ENCODE results near the gene GALNT10. TPM values are rescaled to one million over a fixed set of nuclear protein-coding genes. Genes with fewer than 3 reads are reported as not detected.

GALNT10 gene
- total RNA-seq, 2 donors from 2014 or later: 21.7 to 27.1 TPM

GRCh38 chr5:154397652-154398406, 207.3 kb downstream of the GALNT10 start:
- H3K36me3 ChIP-seq: no peaks in the 10 kb centered on the region
- WGBS: 30% methylated on average over 10 of the region's 10 CpGs
- no peak for TF ChIP-seq POLR2A (IDR thresholded peaks at IDR 0.05)
- TF ChIP-seq POLR2AphosphoS5 (IDR thresholded peaks at IDR 0.05): no peak
- TF ChIP-seq, protein P1, sequence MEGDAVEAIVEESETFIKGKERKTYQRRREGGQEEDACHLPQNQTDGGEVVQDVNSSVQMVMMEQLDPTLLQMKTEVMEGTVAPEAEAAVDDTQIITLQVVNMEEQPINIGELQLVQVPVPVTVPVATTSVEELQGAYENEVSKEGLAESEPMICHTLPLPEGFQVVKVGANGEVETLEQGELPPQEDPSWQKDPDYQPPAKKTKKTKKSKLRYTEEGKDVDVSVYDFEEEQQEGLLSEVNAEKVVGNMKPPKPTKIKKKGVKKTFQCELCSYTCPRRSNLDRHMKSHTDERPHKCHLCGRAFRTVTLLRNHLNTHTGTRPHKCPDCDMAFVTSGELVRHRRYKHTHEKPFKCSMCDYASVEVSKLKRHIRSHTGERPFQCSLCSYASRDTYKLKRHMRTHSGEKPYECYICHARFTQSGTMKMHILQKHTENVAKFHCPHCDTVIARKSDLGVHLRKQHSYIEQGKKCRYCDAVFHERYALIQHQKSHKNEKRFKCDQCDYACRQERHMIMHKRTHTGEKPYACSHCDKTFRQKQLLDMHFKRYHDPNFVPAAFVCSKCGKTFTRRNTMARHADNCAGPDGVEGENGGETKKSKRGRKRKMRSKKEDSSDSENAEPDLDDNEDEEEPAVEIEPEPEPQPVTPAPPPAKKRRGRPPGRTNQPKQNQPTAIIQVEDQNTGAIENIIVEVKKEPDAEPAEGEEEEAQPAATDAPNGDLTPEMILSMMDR (IDR thresholded peaks at IDR 0.05): no peak
- H3K4me1 ChIP-seq (replicated peaks): no peaks in the 10 kb centered on the region
- no peaks in the 10 kb centered on the region for H3K27me3 ChIP-seq (replicated peaks; ENCODE audit: insufficient read depth)
- no peak overlapping the region for H3K4me3 ChIP-seq
- no peaks in the 10 kb centered on the region for H3K9me3 ChIP-seq
- H3K27ac ChIP-seq: no peak overlapping the region
- DNase-seq (ENCODE audit: low spot score): no peak
- intact Hi-C loops (cut with DNase I): no loop called here

DNA sequence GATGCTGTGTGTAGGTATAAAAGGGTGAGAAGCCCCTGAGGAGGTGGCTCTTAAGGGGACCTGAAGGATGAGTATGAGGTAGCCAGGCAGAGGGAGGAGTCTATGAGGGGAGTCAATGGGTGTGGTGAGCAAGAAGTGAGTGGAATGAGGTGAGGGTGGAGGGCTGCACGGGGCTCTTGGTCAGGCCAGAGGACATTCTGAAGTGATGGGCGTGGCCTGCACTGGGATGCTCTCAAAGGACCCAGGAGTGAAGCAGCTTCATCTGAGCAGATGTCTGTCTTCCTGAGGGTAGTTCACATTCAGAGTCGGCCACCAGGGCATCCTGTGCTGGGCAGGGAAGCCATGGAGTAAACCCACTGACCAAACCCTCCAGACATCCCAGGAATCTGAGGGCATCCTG, 210.1 kb downstream of the GALNT10 start:
- Histone ChIP-seq H3K4me1 (replicated peaks) (no peaks in the 10 kb centered on the region), H3K9me3 (no peaks in the 10 kb centered on the region), H3K4me3 (no peak overlapping the region), H3K27me3 (replicated peaks; ENCODE audit: insufficient read depth) (no peaks in the 10 kb centered on the region), H3K27ac (no peak overlapping the region), H3K36me3 (no peaks in the 10 kb centered on the region)
- DNase-seq (ENCODE audit: low spot score): no peak
- intact Hi-C loops (cut with DNase I): no loop called here
- 85% methylated on average over 3 of the region's 3 CpGs for WGBS
- TF ChIP-seq POLR2A (IDR thresholded peaks at IDR 0.05): no peak
- no peak for TF ChIP-seq POLR2AphosphoS5 (IDR thresholded peaks at IDR 0.05)
- TF ChIP-seq, protein P1 (IDR thresholded peaks at IDR 0.05): no peak

DNA sequence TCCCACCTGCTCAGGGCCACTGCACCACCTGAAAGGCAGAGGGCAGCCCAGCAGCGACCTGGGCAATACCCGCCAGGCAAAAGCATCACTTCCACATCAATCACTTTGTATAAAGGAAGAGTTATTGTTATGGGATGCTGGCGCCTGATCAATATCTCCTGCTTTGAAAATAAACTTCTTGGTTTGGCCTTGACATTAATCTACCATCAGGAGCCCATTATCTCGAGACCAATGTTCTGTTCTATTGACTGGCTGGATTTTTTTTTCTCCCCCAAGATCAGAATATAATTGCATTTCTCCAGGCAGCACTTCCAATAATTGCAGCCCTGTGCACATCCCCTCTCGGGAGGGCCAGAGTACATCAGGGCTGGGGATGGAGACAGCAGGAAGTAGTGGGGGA, 210.8 kb downstream of the GALNT10 start:
- TF ChIP-seq, protein P1 (IDR thresholded peaks at IDR 0.05): no peak
- TF ChIP-seq POLR2A (IDR thresholded peaks at IDR 0.05) (no peak), POLR2AphosphoS5 (IDR thresholded peaks at IDR 0.05) (no peak)
- no peak for DNase-seq (ENCODE audit: low spot score)
- H3K4me3 ChIP-seq: no peak overlapping the region
- H3K4me1 ChIP-seq (replicated peaks): no peaks in the 10 kb centered on the region
- H3K27me3 ChIP-seq (replicated peaks; ENCODE audit: insufficient read depth): no peaks in the 10 kb centered on the region
- no peaks in the 10 kb centered on the region for H3K9me3 ChIP-seq
- H3K36me3 ChIP-seq: no peaks in the 10 kb centered on the region
- intact Hi-C loops (cut with DNase I): no loop called here
- WGBS: 87% methylated on average over 5 of the region's 5 CpGs
- no peak overlapping the region for H3K27ac ChIP-seq

DNA sequence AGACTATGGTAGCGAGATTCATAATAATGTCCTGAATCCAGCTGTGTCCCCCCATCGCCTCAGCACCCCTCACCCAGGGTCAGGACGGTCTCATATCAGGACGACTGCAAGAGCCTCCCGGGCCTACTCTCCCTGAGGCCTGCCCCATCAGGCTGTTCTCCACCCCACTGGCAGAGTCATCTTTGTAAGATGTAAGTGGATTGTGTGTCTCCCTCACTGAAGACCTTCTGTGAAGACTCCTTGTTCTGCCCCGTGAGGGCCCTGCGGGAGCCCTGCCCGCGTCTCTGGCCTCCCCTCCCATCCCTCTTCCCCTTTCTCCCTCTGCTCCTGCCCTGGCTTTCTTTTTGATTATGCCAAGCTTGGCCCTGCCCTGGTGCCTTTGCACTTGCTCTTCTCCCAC, 211.4 kb downstream of the GALNT10 start:
- intact Hi-C loops (cut with DNase I): no loop called here
- TF ChIP-seq POLR2A (IDR thresholded peaks at IDR 0.05) (no peak), POLR2AphosphoS5 (IDR thresholded peaks at IDR 0.05) (no peak)
- TF ChIP-seq, protein P1 (IDR thresholded peaks at IDR 0.05): no peak
- no peak for DNase-seq (ENCODE audit: low spot score)
- Histone ChIP-seq H3K9me3 (no peaks in the 10 kb centered on the region), H3K4me3 (no peak overlapping the region), H3K36me3 (no peaks in the 10 kb centered on the region), H3K27ac (no peak overlapping the region), H3K4me1 (replicated peaks) (no peaks in the 10 kb centered on the region), H3K27me3 (replicated peaks; ENCODE audit: insufficient read depth) (no peaks in the 10 kb centered on the region)
- 89% methylated on average over 9 of the region's 9 CpGs for WGBS

GRCh38 chr5:154402611-154403010, 212.1 kb downstream of the GALNT10 start:
- intact Hi-C loops (cut with DNase I): no loop called here
- H3K27me3 ChIP-seq (replicated peaks; ENCODE audit: insufficient read depth): no peaks in the 10 kb centered on the region
- WGBS: 87% methylated on average over 10 of the region's 10 CpGs

More at GRCh38 chr5:154402611-154403010, 212.1 kb downstream of the GALNT10 start:
- no peak for DNase-seq (ENCODE audit: low spot score)
- H3K36me3 ChIP-seq: no peaks in the 10 kb centered on the region
- H3K27ac ChIP-seq: no peak overlapping the region
- H3K4me3 ChIP-seq: no peak overlapping the region
- no peaks in the 10 kb centered on the region for H3K9me3 ChIP-seq
- TF ChIP-seq POLR2AphosphoS5 (IDR thresholded peaks at IDR 0.05): no peak
- TF ChIP-seq, protein P1 (IDR thresholded peaks at IDR 0.05): no peak
- no peak for TF ChIP-seq POLR2A (IDR thresholded peaks at IDR 0.05)
- no peaks in the 10 kb centered on the region for H3K4me1 ChIP-seq (replicated peaks)
